HepG2 (cell line): ENCODE data around the gene DIAPH3. TPM values are rescaled to one million over a fixed set of nuclear protein-coding genes. Genes with fewer than 3 reads are reported as not detected.

Experiments used
- CBX2 ChIP-seq, 2 experiments: fragments of 200-600 bp in 1 of 2; sonication (generic); formaldehyde crosslinking in 1 of 2; IDR thresholded peaks; 2 replicates each; pipeline versions ENCODE4 v1.7.0 to v1.8.1; 2018 to 2022; ENCODE audit warnings: low read depth in 2 of 2, low read length in 1 of 2, mild to moderate bottlenecking in 1 of 2, missing genetic modification reagents in 1 of 2
- CCDC6 ChIP-seq: sonication (generic); formaldehyde crosslinking; IDR thresholded peaks from 2 replicates; pipeline ENCODE4 v1.8.1; 2022; ENCODE audit warnings: mild to moderate bottlenecking, missing genetic modification reagents, moderate library complexity
- HNRNPUL1 ChIP-seq: fragments of 200-400 bp; formaldehyde crosslinking; IDR thresholded peaks from 2 replicates; pipeline ENCODE4 v1.6.1; 2017; ENCODE audit warnings: low read depth, mild to moderate bottlenecking, low read length, moderate library complexity
- KDM2A ChIP-seq: sonication (generic); formaldehyde crosslinking; IDR thresholded peaks from 2 replicates; pipeline ENCODE4 v1.4.0; 2020; ENCODE audit warnings: low read depth, missing genetic modification reagents, borderline replicate concordance
- KDM3A ChIP-seq: IDR thresholded peaks from 2 replicates; pipeline ENCODE4 v1.6.1; 2018; ENCODE audit warnings: low read depth, missing compliant biosample characterization
- KLF15 ChIP-seq: sonication (generic); formaldehyde crosslinking; IDR thresholded peaks from 2 replicates; pipeline ENCODE4 v1.8.1; 2023; ENCODE audit warnings: borderline replicate concordance, mild to moderate bottlenecking, inconsistent platforms, missing genetic modification reagents, mixed read lengths
- MEIS2 ChIP-seq: sonication (generic); formaldehyde crosslinking; IDR thresholded peaks from 2 replicates; pipeline ENCODE4 v1.9.0; 2021; ENCODE audit warnings: mild to moderate bottlenecking, missing genetic modification reagents
- NFATC3 ChIP-seq: sonication (generic); formaldehyde crosslinking; IDR thresholded peaks from 2 replicates; pipeline ENCODE4 v1.5.1; 2020; ENCODE audit warnings: mild to moderate bottlenecking, missing genetic modification reagents
- NPAS2 ChIP-seq: sonication (generic); formaldehyde crosslinking; IDR thresholded peaks from 2 replicates; pipeline ENCODE4 v1.8.0; 2022; ENCODE audit warnings: mild to moderate bottlenecking, missing genetic modification reagents, borderline replicate concordance
- RAD21 ChIP-seq: fragments of 450-650 bp; formaldehyde crosslinking; IDR thresholded peaks from 2 replicates; pipeline ENCODE4 v1.5.0; 2020; ENCODE audit warnings: mild to moderate bottlenecking
- RARA ChIP-seq: IDR thresholded peaks from 2 replicates; pipeline ENCODE4 v1.6.1; 2016; ENCODE audit warnings: missing genetic modification reagents, missing compliant biosample characterization
- REPIN1 ChIP-seq: sonication (generic); formaldehyde crosslinking; IDR thresholded peaks from 2 replicates; pipeline ENCODE4 v1.8.0; 2022; ENCODE audit warnings: missing genetic modification reagents, low read depth, mild to moderate bottlenecking, borderline replicate concordance
- SNAI1 ChIP-seq: sonication (generic); formaldehyde crosslinking; IDR thresholded peaks from 2 replicates; pipeline ENCODE4 v1.5.0; 2020; ENCODE audit warnings: mild to moderate bottlenecking, missing genetic modification reagents, borderline replicate concordance
- SNAPC2 ChIP-seq: sonication (generic); formaldehyde crosslinking; IDR thresholded peaks from 2 replicates; pipeline ENCODE4 v1.8.1; 2022; ENCODE audit warnings: mild to moderate bottlenecking, missing genetic modification reagents
- SOX5 ChIP-seq: IDR thresholded peaks from 2 replicates; pipeline ENCODE4 v1.6.1; 2016; ENCODE audit warnings: borderline replicate concordance
- SP140L ChIP-seq: sonication (generic); formaldehyde crosslinking; IDR thresholded peaks from 2 replicates; pipeline ENCODE4 v1.4.0; 2020; ENCODE audit warnings: missing genetic modification reagents, borderline replicate concordance
- STAG1 ChIP-seq: sonication (generic); formaldehyde crosslinking; IDR thresholded peaks from 2 replicates; pipeline ENCODE4 v1.4.0; 2020; ENCODE audit warnings: missing genetic modification reagents
- YY1 ChIP-seq: IDR thresholded peaks from 2 replicates; pipeline ENCODE4 v1.6.1; 2011; ENCODE audit warnings: low read length, low read depth, moderate library complexity, mild to moderate bottlenecking; ENCODE audit not compliant: insufficient read depth, insufficient replicate concordance
- ZBTB21 ChIP-seq: sonication (generic); formaldehyde crosslinking; IDR thresholded peaks from 2 replicates; pipeline ENCODE4 v1.4.0; 2020; ENCODE audit warnings: missing genetic modification reagents
- ZBTB42 ChIP-seq: sonication (generic); formaldehyde crosslinking; IDR thresholded peaks from 2 replicates; pipeline ENCODE4 v1.5.0; 2020; ENCODE audit warnings: mild to moderate bottlenecking, missing genetic modification reagents
- ZNF782 ChIP-seq: sonication (generic); formaldehyde crosslinking; IDR thresholded peaks from 2 replicates; pipeline ENCODE4 v1.4.0; 2020; ENCODE audit warnings: missing genetic modification reagents, mild to moderate bottlenecking, borderline replicate concordance
- ZNF878 ChIP-seq: sonication (generic); formaldehyde crosslinking; IDR thresholded peaks from 2 replicates; pipeline ENCODE4 v1.8.1; 2023; ENCODE audit warnings: mild to moderate bottlenecking, missing genetic modification reagents, moderate library complexity
- ZSCAN31 ChIP-seq: sonication (generic); formaldehyde crosslinking; IDR thresholded peaks from 2 replicates; pipeline ENCODE4 v1.5.0; 2020; ENCODE audit warnings: low read depth, mild to moderate bottlenecking, missing genetic modification reagents
- polyA plus RNA-seq, 8 experiments: library from polyadenylated mRNA; depleted of rRNA in 3 of 8; stranded (reverse) in 7 of 8; unstranded in 1 of 8; fragments of >200 nt; fragmentation: Illumina TruSeq in 4 of 8; extraction: Trizol in 4 of 8; gene quantifications; 2 replicates each; pipeline versions ENCODE4 v1.2.1 to v1.2.3, GENCODE V29; 2011 to 2016; ENCODE audit warnings: low read depth in 4 of 8, missing spikeins in 1 of 8, mixed read lengths in 1 of 8; ENCODE audit not compliant: insufficient read depth in 1 of 8
- total RNA-seq, 5 experiments: library from RNA; depleted of rRNA; stranded (reverse); fragments of >200 nt; fragmentation: Illumina TruSeq; extraction: Trizol; gene quantifications; 2 replicates each; pipeline ENCODE4 v1.2.3, GENCODE V29; 2016; ENCODE audit warnings: low read depth in 1 of 5
- TF ChIP-seq, protein P1 (sequence below): sonication (generic); formaldehyde crosslinking; IDR thresholded peaks from 2 replicates; pipeline ENCODE4 v1.5.0; 2020; ENCODE audit warnings: missing genetic modification reagents
- TF ChIP-seq, protein P2 (sequence below): sonication (generic); formaldehyde crosslinking; IDR thresholded peaks from 2 replicates; pipeline ENCODE4 v1.8.0; 2022; ENCODE audit warnings: missing genetic modification reagents, mild to moderate bottlenecking, borderline replicate concordance
- TF ChIP-seq, protein P3 (sequence below): IDR thresholded peaks from 2 replicates; pipeline ENCODE4 v1.6.1; 2016; ENCODE audit warnings: mild to moderate bottlenecking, missing biosample characterization, missing genetic modification reagents

The DIAPH3 gene
- total and polyA plus RNA-seq, 2 of the 13 experiments (the other 11 are each of a cell fraction or from before 2014, with no cell fraction given): 4.0 to 9.3 TPM

- TF ChIP-seq, protein P1, sequence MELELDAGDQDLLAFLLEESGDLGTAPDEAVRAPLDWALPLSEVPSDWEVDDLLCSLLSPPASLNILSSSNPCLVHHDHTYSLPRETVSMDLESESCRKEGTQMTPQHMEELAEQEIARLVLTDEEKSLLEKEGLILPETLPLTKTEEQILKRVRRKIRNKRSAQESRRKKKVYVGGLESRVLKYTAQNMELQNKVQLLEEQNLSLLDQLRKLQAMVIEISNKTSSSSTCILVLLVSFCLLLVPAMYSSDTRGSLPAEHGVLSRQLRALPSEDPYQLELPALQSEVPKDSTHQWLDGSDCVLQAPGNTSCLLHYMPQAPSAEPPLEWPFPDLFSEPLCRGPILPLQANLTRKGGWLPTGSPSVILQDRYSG: no peak
- TF ChIP-seq KDM2A (peak; percentile 84), ZBTB42 (CRISPR knock-in tag) (no peak), CCDC6 (CRISPR knock-in tag) (peak; percentile 85; the same call in 1 of the 2 replicates), ZSCAN31 (CRISPR knock-in tag) (peak; percentile 34; the same call in 1 of the 2 replicates), RAD21 (no peak), ZNF782 (CRISPR knock-in tag) (no peak; the same call in 1 of the 2 replicates), STAG1 (CRISPR knock-in tag) (no peak), YY1 (no peak), KDM3A (0 out of 2 replicates have a peak, but pooled peaks have one; percentile 27), MEIS2 (CRISPR knock-in tag) (peak; percentile 79), SNAI1 (CRISPR knock-in tag) (no peak), REPIN1 (CRISPR knock-in tag) (peak; percentile 79; the same call in 1 of the 2 replicates), SOX5 (CRISPR knock-in tag) (no peak; the same call in 1 of the 2 replicates), NFATC3 (CRISPR knock-in tag) (no peak), HNRNPUL1 (no peak), KLF15 (CRISPR knock-in tag) (no peak), ZNF878 (CRISPR knock-in tag) (0 out of 2 replicates have a peak, but pooled peaks have one; percentile 65), SP140L (CRISPR knock-in tag) (no peak), RARA (no peak), NPAS2 (CRISPR knock-in tag) (no peak), SNAPC2 (CRISPR knock-in tag) (no peak), ZBTB21 (CRISPR knock-in tag) (no peak), CBX2 (IDR thresholded peaks at IDR 0.05; ENCODE audit: low read depth, low read length) (no peak), CBX2 (CRISPR knock-in tag; IDR thresholded peaks at IDR 0.05; ENCODE audit: low read depth) (0 out of 2 replicates have a peak, but pooled peaks have one; percentile 31)
- TF ChIP-seq, protein P2, sequence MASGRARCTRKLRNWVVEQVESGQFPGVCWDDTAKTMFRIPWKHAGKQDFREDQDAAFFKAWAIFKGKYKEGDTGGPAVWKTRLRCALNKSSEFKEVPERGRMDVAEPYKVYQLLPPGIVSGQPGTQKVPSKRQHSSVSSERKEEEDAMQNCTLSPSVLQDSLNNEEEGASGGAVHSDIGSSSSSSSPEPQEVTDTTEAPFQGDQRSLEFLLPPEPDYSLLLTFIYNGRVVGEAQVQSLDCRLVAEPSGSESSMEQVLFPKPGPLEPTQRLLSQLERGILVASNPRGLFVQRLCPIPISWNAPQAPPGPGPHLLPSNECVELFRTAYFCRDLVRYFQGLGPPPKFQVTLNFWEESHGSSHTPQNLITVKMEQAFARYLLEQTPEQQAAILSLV: no peak; the same call in 1 of the 2 replicates
- TF ChIP-seq, protein P3, sequence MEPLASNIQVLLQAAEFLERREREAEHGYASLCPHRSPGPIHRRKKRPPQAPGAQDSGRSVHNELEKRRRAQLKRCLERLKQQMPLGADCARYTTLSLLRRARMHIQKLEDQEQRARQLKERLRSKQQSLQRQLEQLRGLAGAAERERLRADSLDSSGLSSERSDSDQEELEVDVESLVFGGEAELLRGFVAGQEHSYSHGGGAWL (CRISPR knock-in tag): peak; percentile 71; the same call in 1 of the 2 replicates
These were observed at the start of gene DIAPH3 (continued) for GRCh38 chr13:60163478-60164233.
